Measurements from ENCODE around the gene BYSL.

DNA sequence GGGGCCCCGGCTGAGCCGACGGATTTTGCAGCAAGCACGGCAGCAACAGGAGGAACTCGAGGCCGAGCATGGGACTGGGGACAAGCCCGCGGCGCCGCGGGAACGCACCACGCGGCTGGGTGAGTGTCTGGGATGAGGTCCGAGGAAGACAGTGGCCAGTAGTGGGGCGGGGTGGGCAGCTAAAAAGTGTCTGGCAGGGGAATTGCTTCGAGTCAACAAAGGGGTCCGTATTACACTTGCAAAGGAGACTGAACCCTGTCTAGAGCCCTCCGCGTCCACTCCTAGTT lies 356 bp downstream of the BYSL start:
- TF ChIP-seq POLR2AphosphoS5 (IDR thresholded peaks at IDR 0.05; ENCODE audit: low read length) (no peak), SP1 (IDR thresholded peaks at IDR 0.05; ENCODE audit: low read depth, low read length) (no peak), CEBPB (IDR thresholded peaks at IDR 0.05; ENCODE audit: borderline replicate concordance in 1 of 2, low read depth in 2 of 2, low read length in 2 of 2) (no peak), CBX3 (IDR thresholded peaks at IDR 0.05; ENCODE audit: borderline replicate concordance, low read depth) (no peak), JUND (IDR thresholded peaks at IDR 0.05; ENCODE audit: low read depth, low read length) (no peak), NBN (IDR thresholded peaks at IDR 0.05) (no peak), POLR2A (IDR thresholded peaks at IDR 0.05; ENCODE audit: low read depth, low read length) (0 out of 2 replicates have a peak, but pooled peaks have one; percentile 6), RAD51 (IDR thresholded peaks at IDR 0.05) (no peak), POLR2AphosphoS2 (IDR thresholded peaks at IDR 0.05; ENCODE audit: low read depth, low read length) (no peak)
- TF ChIP-seq, protein P1, sequence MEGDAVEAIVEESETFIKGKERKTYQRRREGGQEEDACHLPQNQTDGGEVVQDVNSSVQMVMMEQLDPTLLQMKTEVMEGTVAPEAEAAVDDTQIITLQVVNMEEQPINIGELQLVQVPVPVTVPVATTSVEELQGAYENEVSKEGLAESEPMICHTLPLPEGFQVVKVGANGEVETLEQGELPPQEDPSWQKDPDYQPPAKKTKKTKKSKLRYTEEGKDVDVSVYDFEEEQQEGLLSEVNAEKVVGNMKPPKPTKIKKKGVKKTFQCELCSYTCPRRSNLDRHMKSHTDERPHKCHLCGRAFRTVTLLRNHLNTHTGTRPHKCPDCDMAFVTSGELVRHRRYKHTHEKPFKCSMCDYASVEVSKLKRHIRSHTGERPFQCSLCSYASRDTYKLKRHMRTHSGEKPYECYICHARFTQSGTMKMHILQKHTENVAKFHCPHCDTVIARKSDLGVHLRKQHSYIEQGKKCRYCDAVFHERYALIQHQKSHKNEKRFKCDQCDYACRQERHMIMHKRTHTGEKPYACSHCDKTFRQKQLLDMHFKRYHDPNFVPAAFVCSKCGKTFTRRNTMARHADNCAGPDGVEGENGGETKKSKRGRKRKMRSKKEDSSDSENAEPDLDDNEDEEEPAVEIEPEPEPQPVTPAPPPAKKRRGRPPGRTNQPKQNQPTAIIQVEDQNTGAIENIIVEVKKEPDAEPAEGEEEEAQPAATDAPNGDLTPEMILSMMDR (IDR thresholded peaks at IDR 0.05 in 2 of 3, conservative IDR thresholded peaks at IDR 0.05 in 1 of 3; ENCODE audit: control insufficient read depth in 2 of 3, extremely low read depth in 1 of 3, insufficient read depth in 1 of 3, low read depth in 3 of 3, low read length in 3 of 3) = no peak

Measured in GM12878 (cell line).